Type B pancreatic cell (in vitro differentiated cells): Measurements from ENCODE around the gene SMNDC1. TPM values are rescaled to one million over a fixed set of nuclear protein-coding genes. Genes with fewer than 3 reads are reported as not detected.

Experiments
- DNase-seq: peaks from one replicate; pipeline ENCODE4 v3.0.0; 2021; ENCODE audit warnings: mixed read lengths; ENCODE audit not compliant: unreplicated experiment; ENCODE audit errors: extremely low spot score
- H3K27ac Mint-ChIP-seq: 2 replicates; pipeline ENCODE4 v1.8.0; 2021; ENCODE audit warnings: mild to moderate bottlenecking, mixed read lengths
- H3K27me3 Mint-ChIP-seq: 2 replicates; pipeline ENCODE4 v1.8.0; 2021; ENCODE audit warnings: mixed read lengths
- H3K36me3 Mint-ChIP-seq: 2 replicates; pipeline ENCODE4 v1.8.0; 2021; ENCODE audit warnings: mixed read lengths
- H3K4me1 Mint-ChIP-seq: one replicate; pipeline ENCODE4 v1.8.0; 2021; ENCODE audit warnings: mixed read lengths; ENCODE audit not compliant: unreplicated experiment
- H3K4me3 Mint-ChIP-seq: 2 replicates; pipeline ENCODE4 v1.8.0; 2021; ENCODE audit warnings: mild to moderate bottlenecking, mixed read lengths
- H3K9me3 Mint-ChIP-seq: 2 replicates; pipeline ENCODE4 v1.8.0; 2021; ENCODE audit warnings: mixed read lengths
- total RNA-seq: library from RNA; stranded (reverse); gene quantifications from 2 replicates; pipeline ENCODE4 v1.2.1, GENCODE V29; 2021; ENCODE audit warnings: low replicate concordance
- TF ChIP-seq, protein P1 (sequence below): fragments of 200-600 bp; sonication (generic); conservative IDR thresholded peaks from 2 replicates; pipeline ENCODE4 v1.5.0; 2021; ENCODE audit warnings: antibody characterized with exemption, mild to moderate bottlenecking

SMNDC1 gene
- total RNA-seq, 1 donor from 2014 or later = 35.4 TPM

DNA sequence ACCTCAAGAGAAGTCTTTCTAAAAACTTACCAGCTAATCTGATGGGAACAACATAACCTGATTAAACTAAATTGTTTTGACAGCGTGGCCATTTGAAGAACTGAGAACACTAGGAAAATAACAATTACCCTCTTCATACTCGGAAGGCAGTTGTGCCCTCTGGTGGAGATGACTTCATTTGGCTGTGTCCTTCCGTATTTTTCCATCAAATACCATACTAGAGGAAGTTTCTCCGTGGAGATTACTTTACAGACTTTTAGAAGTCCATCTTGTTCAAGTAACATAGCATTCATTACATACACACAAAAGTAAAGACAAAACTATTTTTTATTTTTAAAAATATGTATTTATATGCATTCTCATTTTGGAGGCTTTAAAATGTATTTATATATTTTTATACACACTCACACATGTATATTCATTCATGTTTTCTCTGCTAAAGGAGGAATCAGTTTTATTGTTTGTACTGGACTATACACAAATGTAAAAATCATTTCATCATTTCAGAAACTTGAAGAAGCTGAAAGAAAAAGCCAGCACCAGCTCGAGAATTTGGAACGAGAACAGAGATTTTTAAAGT, 25.2 kb downstream of the SMNDC1 start:
- H3K27ac Mint-ChIP-seq = no peak overlapping the region
- TF ChIP-seq, protein P1, sequence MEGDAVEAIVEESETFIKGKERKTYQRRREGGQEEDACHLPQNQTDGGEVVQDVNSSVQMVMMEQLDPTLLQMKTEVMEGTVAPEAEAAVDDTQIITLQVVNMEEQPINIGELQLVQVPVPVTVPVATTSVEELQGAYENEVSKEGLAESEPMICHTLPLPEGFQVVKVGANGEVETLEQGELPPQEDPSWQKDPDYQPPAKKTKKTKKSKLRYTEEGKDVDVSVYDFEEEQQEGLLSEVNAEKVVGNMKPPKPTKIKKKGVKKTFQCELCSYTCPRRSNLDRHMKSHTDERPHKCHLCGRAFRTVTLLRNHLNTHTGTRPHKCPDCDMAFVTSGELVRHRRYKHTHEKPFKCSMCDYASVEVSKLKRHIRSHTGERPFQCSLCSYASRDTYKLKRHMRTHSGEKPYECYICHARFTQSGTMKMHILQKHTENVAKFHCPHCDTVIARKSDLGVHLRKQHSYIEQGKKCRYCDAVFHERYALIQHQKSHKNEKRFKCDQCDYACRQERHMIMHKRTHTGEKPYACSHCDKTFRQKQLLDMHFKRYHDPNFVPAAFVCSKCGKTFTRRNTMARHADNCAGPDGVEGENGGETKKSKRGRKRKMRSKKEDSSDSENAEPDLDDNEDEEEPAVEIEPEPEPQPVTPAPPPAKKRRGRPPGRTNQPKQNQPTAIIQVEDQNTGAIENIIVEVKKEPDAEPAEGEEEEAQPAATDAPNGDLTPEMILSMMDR = peak; percentile 82
- H3K4me3 Mint-ChIP-seq = no peak overlapping the region
- H3K36me3 Mint-ChIP-seq = peaks cover 3% of the 10 kb centered on the region
- peaks cover 29% of the 10 kb centered on the region for H3K4me1 Mint-ChIP-seq
- no peaks in the 10 kb centered on the region for H3K9me3 Mint-ChIP-seq
- H3K27me3 Mint-ChIP-seq = no peaks in the 10 kb centered on the region
- DNase-seq = no peak

DNA sequence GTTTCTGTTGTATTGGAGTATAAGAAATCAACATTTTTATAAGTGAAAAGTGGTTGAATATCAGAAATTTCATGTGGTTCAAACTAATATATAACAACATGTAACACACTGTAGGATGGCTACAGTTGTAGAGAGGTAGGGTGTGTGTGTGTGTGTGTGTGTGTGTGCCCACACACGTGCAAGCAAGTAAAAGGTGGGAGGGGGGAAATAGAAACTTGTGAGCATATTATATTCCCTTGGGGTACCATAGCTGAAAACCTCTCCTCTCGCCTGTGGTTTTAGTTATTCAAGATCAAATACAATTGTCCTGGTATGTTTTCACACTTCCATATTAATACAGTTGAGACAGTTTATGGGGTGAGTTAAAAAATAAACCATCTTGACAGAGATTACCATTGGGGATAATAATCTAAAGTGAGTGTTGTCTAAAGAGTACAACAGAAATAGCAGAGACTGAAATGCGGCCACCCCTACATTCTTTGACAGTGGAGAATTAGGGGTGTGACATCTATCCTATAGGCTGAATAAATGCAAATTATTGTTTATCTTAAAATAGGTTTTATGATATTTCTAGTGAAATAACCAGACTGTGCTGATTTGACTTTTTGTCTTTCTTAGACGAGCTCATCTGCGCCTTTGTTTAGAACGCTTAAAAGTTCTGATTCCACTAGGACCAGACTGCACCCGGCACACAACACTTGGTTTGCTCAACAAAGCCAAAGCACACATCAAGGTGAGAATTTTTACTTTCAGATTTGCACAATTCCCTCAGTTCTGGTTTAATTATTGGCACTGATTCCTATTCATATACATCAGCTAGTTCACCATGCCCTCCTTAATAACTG, 25.9 kb downstream of the SMNDC1 start:
- Mint-ChIP-seq H3K4me3 (no peak overlapping the region), H3K36me3 (peaks cover 3% of the 10 kb centered on the region), H3K9me3 (no peaks in the 10 kb centered on the region), H3K27ac (no peak overlapping the region), H3K27me3 (no peaks in the 10 kb centered on the region), H3K4me1 (peaks cover 36% of the 10 kb centered on the region)
- DNase-seq = no peak
- TF ChIP-seq, protein P1 = no peak

DNA sequence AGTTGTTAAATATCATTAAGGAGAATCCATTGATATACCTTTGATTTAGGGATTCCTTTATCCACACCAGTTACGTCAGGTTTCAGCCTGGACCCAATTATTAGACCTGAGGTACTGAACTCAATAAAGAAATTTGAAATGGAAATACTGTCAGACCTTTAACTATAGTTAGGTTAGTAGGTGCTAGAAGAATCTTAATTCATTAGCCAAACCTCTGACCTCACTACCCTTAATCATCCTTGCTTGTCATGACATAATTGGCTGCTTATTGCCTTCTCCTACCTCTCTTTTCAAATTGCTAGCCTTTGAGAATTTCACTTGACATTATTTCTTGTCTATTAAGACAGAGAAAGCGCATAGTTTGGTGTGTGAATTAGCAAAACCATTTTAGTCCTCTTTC, 27.1 kb downstream of the SMNDC1 start:
- Mint-ChIP-seq H3K9me3 (no peaks in the 10 kb centered on the region), H3K27ac (no peak overlapping the region), H3K27me3 (no peaks in the 10 kb centered on the region), H3K4me1 (peaks cover 41% of the 10 kb centered on the region), H3K4me3 (no peak overlapping the region), H3K36me3 (peaks cover 3% of the 10 kb centered on the region)
- TF ChIP-seq, protein P1 = no peak
- no peak for DNase-seq

DNA sequence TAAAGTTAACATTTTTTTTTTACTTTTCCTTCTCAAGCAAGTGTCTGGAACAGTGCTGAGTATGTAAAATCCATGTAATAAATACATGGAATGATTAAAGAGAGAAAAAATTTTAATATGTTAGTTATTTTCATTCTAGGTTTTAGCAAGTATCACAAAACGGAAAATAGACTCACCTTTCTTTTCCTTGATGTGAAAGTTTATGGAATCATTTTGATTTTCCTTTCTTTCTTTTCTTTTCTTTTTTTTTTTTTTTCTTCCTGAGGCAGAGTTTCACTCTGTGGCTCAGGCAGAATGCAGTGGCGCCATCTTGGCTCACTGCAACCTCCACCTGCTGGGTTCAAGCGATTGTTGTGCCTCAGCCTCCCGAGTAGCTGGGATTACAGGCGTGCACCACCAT, 28.1 kb downstream of the SMNDC1 start:
- TF ChIP-seq, protein P1 = no peak
- Mint-ChIP-seq H3K36me3 (peaks cover 3% of the 10 kb centered on the region), H3K27ac (no peak overlapping the region), H3K9me3 (no peaks in the 10 kb centered on the region), H3K4me3 (no peak overlapping the region), H3K27me3 (no peaks in the 10 kb centered on the region), H3K4me1 (peaks cover 41% of the 10 kb centered on the region)
- DNase-seq = no peak

DNA sequence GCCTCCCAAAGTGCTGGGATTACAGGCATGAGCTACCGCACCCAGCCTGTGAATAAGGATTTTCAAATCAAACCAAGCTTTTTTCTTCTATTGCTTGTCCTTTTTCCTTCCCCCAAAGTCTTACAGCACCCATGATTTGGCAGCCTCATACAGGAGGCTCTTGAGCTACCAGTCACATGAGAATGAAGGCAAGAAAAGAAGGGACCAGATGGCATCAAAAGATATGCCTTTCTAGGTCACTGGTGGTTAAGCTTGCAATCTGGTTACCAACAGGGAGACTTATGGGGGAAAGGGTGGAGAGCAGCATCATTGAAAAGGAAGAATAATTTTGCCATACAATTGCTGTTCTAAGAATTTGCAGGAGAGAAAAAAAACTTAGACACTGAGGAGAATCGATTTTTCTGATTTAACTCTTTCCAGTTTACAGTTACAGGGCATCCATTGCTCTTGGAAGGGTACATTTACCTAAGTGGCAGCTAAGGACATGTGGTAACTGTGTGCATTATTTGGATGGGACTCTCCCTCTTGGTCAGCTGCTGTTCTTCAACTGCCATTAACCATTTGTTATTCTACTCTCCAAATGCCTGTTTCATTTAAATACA, 29.5 kb downstream of the SMNDC1 start:
- no peak overlapping the region for H3K4me3 Mint-ChIP-seq
- H3K27me3 Mint-ChIP-seq = no peaks in the 10 kb centered on the region
- TF ChIP-seq, protein P1 = no peak
- H3K27ac Mint-ChIP-seq = no peak overlapping the region
- no peak for DNase-seq
- H3K9me3 Mint-ChIP-seq = no peaks in the 10 kb centered on the region
- peaks cover 45% of the 10 kb centered on the region for H3K4me1 Mint-ChIP-seq
- H3K36me3 Mint-ChIP-seq = peaks cover 3% of the 10 kb centered on the region
